Panc1 (cell line): ENCODE results near the gene PDS5B. TPM values are rescaled to one million over a fixed set of nuclear protein-coding genes. Genes with fewer than 3 reads are reported as not detected.

Source experiments
- ATAC-seq: fragments of 200-7000 bp; cut with Tn5 transposase; 2 replicates; pipeline ENCODE4 v1.9.1; 2020; ENCODE audit warnings: mild to moderate bottlenecking, moderate library complexity
- BruUV-seq: library from RNA; stranded (reverse); fragments of 400-500 nt; replicated peaks from 2 replicates; lab custom pipeline; 2021; lab: Mats Ljungman, UMichigan
- CTCF ChIA-PET: fragments of 300-600 bp; sonication (Branson Sonifier 250); formaldehyde crosslinking; loops from one replicate; lab custom pipeline; 2022; ENCODE audit warnings: antibody characterized with exemption; lab: Charles Lee
- POLR2A ChIA-PET: fragments of 300-600 bp; sonication (Branson Sonifier 250); formaldehyde crosslinking; loops from one replicate; lab custom pipeline; 2022; ENCODE audit warnings: antibody characterized with exemption; lab: Charles Lee
- DNase-seq: peaks from one replicate; pipeline ENCODE4 v3.0.0-alpha.2; 2010; ENCODE audit warnings: low read depth, low spot score
- H3K27ac ChIP-seq: 2 replicates; pipeline ENCODE4 v1.5.1; 2011; ENCODE audit warnings: mild to moderate bottlenecking, low read length, inconsistent platforms
- H3K27me3 ChIP-seq: fragments of 200-500 bp; sonication (Bioruptor generic); 2 replicates; pipeline ENCODE4 v1.6.0; 2014; ENCODE audit warnings: low read length, inconsistent platforms; ENCODE audit not compliant: control insufficient read depth, insufficient read depth
- H3K36me3 ChIP-seq: fragments of 200-500 bp; sonication (Bioruptor generic); 2 replicates; pipeline ENCODE4 v1.5.1; 2014; ENCODE audit warnings: inconsistent platforms, mild to moderate bottlenecking, low read length, moderate library complexity; ENCODE audit not compliant: control insufficient read depth, insufficient read depth
- H3K4me1 ChIP-seq: 2 replicates; pipeline ENCODE4 v1.5.1; 2011; ENCODE audit warnings: inconsistent platforms, mild to moderate bottlenecking, low read length, moderate library complexity; ENCODE audit not compliant: control insufficient read depth, insufficient read depth
- H3K4me3 ChIP-seq, 2 experiments: 2 replicates each; pipeline ENCODE4 v1.5.1; 2011 to 2012; ENCODE audit warnings: low read depth in 2 of 2, low read length in 2 of 2, mild to moderate bottlenecking in 2 of 2, inconsistent platforms in 1 of 2, moderate library complexity in 1 of 2
- H3K9me3 ChIP-seq: fragments of 200-500 bp; sonication (Bioruptor generic); 2 replicates; pipeline ENCODE4 v1.5.1; 2014; ENCODE audit warnings: low read depth, mild to moderate bottlenecking, inconsistent platforms, low read length, moderate library complexity; ENCODE audit not compliant: control insufficient read depth, insufficient read depth
- POLR2AphosphoS5 ChIP-seq: IDR thresholded peaks from 2 replicates; pipeline ENCODE4 v1.6.1; 2012; ENCODE audit warnings: mild to moderate bottlenecking, low read depth, low read length, moderate library complexity
- SIN3A ChIP-seq: IDR thresholded peaks from 2 replicates; pipeline ENCODE4 v1.6.1; 2012; ENCODE audit warnings: low read depth, mild to moderate bottlenecking, low read length, moderate library complexity, borderline replicate concordance; ENCODE audit not compliant: insufficient read depth
- TCF7L2 ChIP-seq: IDR thresholded peaks from 2 replicates; pipeline ENCODE4 v1.6.1; 2011; ENCODE audit warnings: mild to moderate bottlenecking, low read depth, low read length, inconsistent platforms
- in situ Hi-C: cut with HindIII; loops from 2 replicates; pipeline ENCODE4 v1.10.0; 2016; ENCODE audit warnings: low sequenced_read_pairs, low pct_unique_long_range_greater_than_20kb
- intact Hi-C: fragments of 100-400 bp; cut with micrococcal nuclease; formaldehyde crosslinking; loops from one replicate; pipeline ENCODE4 v1.10.0; 2022; ENCODE audit not compliant: unreplicated experiment
- total RNA-seq: library from RNA; stranded (reverse); gene quantifications from one replicate; pipeline ENCODE4 v1.2.1, GENCODE V29; 2021; ENCODE audit not compliant: unreplicated experiment
- TF ChIP-seq, protein P1 (sequence below): fragments of 450-650 bp; IDR thresholded peaks from 2 replicates; pipeline ENCODE4 v1.5.1; 2017; ENCODE audit warnings: mild to moderate bottlenecking
- TF ChIP-seq, protein P2 (sequence below), 2 experiments: IDR thresholded peaks; 2 replicates each; pipeline ENCODE4 v1.6.1; 2011 to 2012; ENCODE audit warnings: low read depth in 2 of 2, control low read depth in 1 of 2, low read length in 1 of 2, mild to moderate bottlenecking in 1 of 2, moderate library complexity in 1 of 2; ENCODE audit not compliant: insufficient read depth in 1 of 2

The PDS5B gene
- total RNA-seq, 1 experiment from 2014 or later = 33.9 TPM

DNA sequence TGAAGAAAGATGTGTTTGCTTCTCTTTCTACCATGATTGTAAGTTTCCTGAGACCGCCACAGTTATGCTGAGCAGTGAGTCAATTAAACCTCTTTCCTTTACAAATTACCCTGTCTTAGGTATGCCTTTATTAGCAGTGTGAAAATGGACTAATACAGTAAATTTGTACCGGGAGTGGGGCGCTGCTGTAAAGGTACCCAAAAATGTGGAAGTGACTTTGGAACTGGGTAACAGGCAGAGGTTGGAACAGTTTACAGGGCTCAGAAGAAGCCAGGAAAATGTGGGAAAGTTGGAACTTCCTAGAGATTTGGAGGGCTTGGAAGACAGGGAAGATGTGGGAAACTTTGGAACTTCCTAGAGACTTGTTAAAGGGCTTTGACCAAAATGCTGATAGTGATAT lies 9.2 kb upstream of the PDS5B start:
- no peak overlapping the region for H3K27ac ChIP-seq
- no peak for TF ChIP-seq TCF7L2
- TF ChIP-seq, protein P1, sequence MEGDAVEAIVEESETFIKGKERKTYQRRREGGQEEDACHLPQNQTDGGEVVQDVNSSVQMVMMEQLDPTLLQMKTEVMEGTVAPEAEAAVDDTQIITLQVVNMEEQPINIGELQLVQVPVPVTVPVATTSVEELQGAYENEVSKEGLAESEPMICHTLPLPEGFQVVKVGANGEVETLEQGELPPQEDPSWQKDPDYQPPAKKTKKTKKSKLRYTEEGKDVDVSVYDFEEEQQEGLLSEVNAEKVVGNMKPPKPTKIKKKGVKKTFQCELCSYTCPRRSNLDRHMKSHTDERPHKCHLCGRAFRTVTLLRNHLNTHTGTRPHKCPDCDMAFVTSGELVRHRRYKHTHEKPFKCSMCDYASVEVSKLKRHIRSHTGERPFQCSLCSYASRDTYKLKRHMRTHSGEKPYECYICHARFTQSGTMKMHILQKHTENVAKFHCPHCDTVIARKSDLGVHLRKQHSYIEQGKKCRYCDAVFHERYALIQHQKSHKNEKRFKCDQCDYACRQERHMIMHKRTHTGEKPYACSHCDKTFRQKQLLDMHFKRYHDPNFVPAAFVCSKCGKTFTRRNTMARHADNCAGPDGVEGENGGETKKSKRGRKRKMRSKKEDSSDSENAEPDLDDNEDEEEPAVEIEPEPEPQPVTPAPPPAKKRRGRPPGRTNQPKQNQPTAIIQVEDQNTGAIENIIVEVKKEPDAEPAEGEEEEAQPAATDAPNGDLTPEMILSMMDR = no peak
- no peak for TF ChIP-seq POLR2AphosphoS5
- TF ChIP-seq SIN3A = no peak
- TF ChIP-seq, protein P2, sequence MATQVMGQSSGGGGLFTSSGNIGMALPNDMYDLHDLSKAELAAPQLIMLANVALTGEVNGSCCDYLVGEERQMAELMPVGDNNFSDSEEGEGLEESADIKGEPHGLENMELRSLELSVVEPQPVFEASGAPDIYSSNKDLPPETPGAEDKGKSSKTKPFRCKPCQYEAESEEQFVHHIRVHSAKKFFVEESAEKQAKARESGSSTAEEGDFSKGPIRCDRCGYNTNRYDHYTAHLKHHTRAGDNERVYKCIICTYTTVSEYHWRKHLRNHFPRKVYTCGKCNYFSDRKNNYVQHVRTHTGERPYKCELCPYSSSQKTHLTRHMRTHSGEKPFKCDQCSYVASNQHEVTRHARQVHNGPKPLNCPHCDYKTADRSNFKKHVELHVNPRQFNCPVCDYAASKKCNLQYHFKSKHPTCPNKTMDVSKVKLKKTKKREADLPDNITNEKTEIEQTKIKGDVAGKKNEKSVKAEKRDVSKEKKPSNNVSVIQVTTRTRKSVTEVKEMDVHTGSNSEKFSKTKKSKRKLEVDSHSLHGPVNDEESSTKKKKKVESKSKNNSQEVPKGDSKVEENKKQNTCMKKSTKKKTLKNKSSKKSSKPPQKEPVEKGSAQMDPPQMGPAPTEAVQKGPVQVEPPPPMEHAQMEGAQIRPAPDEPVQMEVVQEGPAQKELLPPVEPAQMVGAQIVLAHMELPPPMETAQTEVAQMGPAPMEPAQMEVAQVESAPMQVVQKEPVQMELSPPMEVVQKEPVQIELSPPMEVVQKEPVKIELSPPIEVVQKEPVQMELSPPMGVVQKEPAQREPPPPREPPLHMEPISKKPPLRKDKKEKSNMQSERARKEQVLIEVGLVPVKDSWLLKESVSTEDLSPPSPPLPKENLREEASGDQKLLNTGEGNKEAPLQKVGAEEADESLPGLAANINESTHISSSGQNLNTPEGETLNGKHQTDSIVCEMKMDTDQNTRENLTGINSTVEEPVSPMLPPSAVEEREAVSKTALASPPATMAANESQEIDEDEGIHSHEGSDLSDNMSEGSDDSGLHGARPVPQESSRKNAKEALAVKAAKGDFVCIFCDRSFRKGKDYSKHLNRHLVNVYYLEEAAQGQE (IDR thresholded peaks at IDR 0.05; ENCODE audit: insufficient read depth in 1 of 2, low read depth in 2 of 2, low read length in 1 of 2) = no peak
- H3K4me1 ChIP-seq = no peaks in the 10 kb centered on the region
- ChIA-PET POLR2A (no interaction called here), CTCF (no interaction called here)
- H3K4me3 ChIP-seq = no peak overlapping the region
- in situ Hi-C loops = no loop called here
- H3K27me3 ChIP-seq = no peaks in the 10 kb centered on the region
- no peaks in the 10 kb centered on the region for H3K9me3 ChIP-seq
- ATAC-seq (no peak), DNase-seq (no peak)
- intact Hi-C loops = no loop called here
- no peaks in the 10 kb centered on the region for H3K36me3 ChIP-seq
- no TSS peak for BruUV-seq

DNA sequence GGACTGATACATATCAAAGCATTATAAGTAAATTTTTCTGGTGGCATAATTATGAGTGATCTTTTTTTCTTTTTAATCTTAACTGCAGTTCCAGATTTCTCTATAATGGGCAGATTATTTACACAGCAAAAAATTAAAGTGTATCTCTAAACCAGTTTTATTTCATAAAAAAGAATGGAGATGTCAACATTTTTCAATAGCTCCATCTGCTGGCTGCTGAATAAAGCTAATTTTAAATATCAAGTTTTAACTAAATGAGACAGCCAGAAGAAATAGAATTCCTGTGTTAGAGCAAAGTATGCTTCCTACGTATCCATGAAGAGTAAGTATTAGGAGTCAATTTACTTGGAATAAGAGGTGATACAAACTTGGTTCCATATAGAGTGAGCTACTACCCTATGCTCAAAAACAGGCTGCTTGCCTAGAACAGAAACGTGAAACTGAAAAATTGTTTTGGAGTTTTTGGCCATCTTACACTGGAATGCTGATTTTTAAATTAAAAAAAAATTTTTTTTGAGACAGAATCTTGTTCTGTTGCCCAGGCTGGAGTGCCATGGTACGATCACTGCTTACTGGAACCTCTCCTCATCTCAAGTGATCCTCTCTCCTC lies 5.0 kb upstream of the PDS5B start:
- POLR2A ChIA-PET = interaction anchor here (0.5 kb wide), 1 partner anchor 21 kb away, joined by 11 read pairs; no protein-coding TSS in a partner anchor
- no peak for DNase-seq

More for the DNA sequence above, 5.0 kb upstream of the PDS5B start:
- no peaks in the 10 kb centered on the region for H3K36me3 ChIP-seq
- in situ Hi-C loops (no loop called here), intact Hi-C loops (no loop called here)
- TF ChIP-seq POLR2AphosphoS5 = no peak
- TF ChIP-seq, protein P1 = peak; percentile 57; the same call in 1 of the 2 replicates
- H3K9me3 ChIP-seq = no peaks in the 10 kb centered on the region
- H3K4me1 ChIP-seq = peaks cover 4% of the 10 kb centered on the region
- no peak overlapping the region for H3K4me3 ChIP-seq
- ATAC-seq = no peak
- H3K27ac ChIP-seq = no peak overlapping the region
- CTCF ChIA-PET = interaction anchor here (0.6 to 0.9 kb wide), 4 partner anchors 9 to 148 kb away, joined by 3 to 4 read pairs (median 3); no protein-coding TSS in a partner anchor
- no peaks in the 10 kb centered on the region for H3K27me3 ChIP-seq
- no TSS peak for BruUV-seq
